Endothelial cell of hepatic sinusoid (primary cell): ENCODE results near the gene MAPK8.
"Not testable (repeated sequence)": the region's sequence is repeated elsewhere in the genome, so short reads cannot be mapped to it uniquely, and the experiment has no call there.

Experiments
- in situ Hi-C: cut with HindIII; loops from 2 replicates; pipeline ENCODE4 v1.10.0; 2017; ENCODE audit warnings: low sequenced_read_pairs

Gene MAPK8

DNA sequence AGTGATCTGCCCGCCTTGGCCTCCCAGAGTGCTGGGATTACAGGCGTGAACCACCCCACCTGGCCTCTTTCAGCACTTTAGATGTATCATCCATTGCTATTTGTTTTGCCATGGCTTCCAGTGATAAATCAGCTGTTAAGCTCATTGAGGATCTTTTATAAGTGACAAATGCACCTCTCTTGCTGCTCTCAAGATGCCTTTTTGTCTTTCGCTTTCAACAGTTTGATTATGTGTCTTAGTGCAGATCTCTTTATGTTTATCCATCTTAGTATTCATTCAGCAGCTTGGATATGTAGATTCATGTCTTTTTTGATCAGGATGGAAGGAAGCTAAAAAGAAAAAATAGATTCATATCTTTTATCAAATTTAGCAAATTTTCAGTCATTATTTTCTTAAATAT is 105.6 kb downstream of the MAPK8 start:
- in situ Hi-C loops, result no loop called here

DNA sequence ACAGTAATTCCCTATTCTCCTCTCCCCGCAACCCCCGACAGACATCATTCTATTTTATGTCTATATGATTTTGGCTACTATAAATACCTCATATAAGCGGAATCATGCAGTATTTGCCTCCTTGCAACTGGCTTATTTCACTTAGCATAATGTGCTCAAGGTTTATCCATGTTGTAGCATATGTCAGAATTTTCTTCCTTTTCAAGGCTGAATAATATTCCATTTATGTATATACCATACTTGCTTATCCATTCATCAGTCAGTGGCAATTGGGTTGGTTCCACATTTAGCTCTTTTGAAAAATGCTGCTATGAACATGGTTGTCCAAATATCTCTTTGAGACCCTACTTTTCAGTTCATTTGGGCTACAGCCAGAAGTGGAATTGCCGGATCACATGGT is 106.5 kb downstream of the MAPK8 start:
- in situ Hi-C loops, result no loop called here

DNA sequence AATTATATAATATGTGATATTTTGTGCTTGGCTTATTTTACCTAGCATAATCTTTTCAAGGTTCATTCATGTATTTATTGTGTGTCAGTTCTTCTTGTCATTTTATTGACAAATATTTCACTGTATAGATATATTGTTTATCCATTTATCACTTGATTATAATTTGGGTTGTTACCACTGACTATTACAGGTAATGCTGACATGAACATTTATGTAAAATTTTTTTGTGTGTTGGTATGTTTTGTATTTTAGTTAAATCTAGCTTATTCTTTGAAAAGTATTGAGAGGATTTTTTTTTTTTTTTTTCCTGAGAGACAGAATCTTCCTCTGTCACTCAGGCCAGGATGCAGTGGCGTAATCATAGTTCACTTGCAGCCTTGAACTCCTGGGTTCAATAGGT is 107.7 kb downstream of the MAPK8 start:
- in situ Hi-C loops, result no loop called here

DNA sequence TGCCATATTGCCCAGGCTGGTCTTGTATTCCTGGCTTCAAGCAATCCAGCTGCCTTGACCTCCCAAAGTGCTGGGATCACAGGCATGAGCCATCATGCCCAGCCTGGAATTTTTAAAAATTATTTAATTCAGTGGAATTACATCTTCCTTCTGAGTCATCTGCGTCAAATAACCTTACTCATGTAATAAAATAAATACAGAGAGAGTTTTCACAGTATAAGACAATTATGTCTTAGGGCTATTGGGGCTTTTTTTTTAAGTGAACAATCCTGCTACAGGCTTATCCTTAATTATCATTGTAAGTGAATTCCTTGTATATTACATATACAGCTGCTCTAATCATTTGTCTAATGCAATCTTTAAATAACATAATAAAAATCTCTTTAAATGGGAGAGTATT is 108.3 kb downstream of the MAPK8 start:
- in situ Hi-C loops, result loop anchor here (5.0 kb wide), 1 partner anchor 47 kb away; no protein-coding TSS in a partner anchor

DNA sequence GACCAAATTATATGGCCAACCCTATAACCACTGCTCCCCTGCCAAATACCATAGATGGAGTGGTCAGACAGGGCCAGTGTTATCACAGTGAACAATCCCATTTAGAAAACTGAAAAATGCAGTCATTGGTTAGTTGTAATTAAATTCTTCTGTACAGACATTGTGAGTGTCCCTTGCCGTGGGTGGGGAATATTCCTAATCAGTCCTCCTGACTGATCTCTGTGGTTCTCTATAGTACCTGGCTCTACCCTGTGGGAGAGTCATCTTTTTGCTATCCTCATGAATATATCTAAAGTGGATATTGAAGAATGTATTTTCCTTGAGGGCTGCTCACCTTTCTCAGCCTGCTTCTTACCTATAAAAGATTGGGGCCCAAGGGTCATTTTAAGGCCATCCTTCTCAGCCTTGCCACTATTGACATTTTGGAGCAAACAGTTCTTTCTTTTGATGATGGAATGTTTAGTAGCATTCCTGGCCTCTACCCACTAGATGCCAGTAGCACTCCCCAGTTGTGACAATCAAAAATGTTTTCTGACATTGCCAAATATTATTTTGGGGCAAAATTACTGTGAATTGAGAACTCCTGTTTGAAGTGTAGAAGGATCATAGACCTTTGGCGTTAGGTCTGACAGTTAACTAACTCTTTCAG is 110.2 kb downstream of the MAPK8 start:
- in situ Hi-C loops, result loop anchor here (5.0 kb wide), 1 partner anchor 49 kb away; no protein-coding TSS in a partner anchor

DNA sequence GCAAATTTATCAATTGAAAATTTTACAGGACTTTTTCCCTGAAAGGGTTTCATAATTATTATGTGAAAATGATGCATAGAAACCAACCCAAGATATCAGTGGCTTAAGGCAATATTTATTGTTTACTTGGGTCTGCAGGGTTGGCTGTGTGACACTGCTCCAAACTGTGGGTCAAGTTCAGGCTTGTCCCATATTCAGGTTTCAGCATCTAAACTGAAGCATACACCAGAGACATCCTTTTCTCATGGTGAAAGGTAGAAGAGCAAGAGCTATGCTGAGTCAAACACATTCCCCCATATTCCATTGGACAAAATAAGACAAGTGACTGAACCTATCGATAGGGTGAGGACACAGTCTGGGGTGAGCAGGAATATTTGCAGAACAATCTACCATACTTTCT is 110.9 kb downstream of the MAPK8 start:
- in situ Hi-C loops, result loop anchor here (5.0 kb wide), 1 partner anchor 50 kb away; no protein-coding TSS in a partner anchor

DNA sequence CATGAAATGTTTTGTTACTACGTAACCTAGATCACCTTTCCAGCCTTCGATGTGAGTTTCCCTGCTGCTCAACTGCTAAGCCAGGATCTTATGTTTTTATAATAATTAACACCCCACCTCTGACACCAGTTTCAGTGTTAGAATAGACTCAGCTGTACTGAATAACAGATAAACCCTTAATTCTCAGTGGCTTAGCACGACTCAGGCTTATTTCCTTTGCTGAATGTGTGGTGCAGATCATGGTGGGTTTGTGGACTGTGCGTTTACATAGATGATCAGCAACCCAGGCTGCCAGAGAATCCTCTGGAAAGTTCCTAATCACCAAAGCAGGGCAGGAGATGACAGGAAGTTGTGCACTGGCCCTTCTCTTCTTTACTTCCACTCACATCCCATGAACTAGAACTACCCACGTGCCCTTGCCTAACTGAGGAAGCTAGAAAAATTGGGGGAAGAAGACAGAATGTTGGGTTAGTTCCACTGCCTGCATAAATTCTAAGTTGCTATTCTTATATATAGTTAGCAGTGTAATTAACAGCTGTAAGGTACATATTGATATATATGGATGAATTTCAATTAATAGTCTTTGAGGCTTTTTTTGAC is 111.8 kb downstream of the MAPK8 start:
- in situ Hi-C loops, result loop anchor here (5.0 kb wide), 1 partner anchor 51 kb away; no protein-coding TSS in a partner anchor

DNA sequence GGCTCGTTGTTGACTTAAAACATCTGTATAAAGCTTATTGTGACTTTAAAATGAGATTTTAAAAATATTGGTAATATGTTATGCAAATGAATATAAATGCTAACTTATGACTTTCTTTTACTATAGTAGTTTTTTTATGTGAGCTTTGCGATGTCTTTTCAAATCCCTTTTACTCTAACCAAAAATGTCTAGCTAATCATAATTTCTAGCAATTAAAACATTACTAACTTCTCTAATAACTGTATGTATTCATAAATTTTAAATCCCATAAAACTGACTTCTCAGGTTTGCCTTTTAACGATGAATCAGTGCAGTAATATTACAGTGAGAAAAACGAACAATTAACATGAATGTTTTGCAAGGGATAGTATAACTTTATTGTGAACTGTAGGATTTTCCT is 113.2 kb downstream of the MAPK8 start:
- in situ Hi-C loops, result loop anchor here (5.0 kb wide), 1 partner anchor 52 kb away; no protein-coding TSS in a partner anchor

DNA sequence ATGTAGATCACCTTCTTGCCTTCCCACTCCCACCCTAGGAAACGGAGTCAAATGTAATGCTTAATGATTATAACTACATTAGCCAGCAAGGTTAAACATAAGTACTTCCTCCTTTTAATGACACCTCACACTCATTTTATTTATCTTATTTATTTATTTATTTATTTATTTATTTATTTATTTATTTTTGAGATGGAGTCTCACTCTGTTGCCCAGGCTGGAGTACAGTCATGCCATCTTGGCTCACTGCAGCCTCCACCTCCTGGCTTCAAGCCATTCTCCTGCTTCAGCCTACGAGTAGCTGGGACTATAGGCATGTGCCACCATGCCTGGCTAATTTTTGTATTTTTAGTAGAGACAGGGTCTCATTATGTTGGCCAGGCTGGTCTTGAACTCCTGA is 115.4 kb downstream of the MAPK8 start:
- in situ Hi-C loops, result not testable (repeated sequence)

DNA sequence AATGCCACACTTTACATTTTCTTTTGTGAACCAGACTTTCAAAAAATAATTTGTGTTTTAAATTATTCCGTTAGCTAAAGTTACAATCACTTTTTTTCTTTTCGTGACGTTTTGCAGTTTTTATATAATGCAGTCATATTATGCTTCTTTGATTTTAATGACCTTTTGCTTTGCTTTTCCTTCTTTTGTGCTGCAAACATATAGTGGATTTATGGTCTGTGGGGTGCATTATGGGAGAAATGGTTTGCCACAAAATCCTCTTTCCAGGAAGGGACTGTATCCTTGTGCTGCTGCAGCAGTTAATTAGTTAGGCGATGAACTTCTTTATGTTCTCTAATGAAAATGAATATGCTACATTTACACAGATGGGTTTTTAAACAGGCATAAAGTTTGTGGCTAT is 117.4 kb downstream of the MAPK8 start:
- in situ Hi-C loops, result no loop called here

DNA sequence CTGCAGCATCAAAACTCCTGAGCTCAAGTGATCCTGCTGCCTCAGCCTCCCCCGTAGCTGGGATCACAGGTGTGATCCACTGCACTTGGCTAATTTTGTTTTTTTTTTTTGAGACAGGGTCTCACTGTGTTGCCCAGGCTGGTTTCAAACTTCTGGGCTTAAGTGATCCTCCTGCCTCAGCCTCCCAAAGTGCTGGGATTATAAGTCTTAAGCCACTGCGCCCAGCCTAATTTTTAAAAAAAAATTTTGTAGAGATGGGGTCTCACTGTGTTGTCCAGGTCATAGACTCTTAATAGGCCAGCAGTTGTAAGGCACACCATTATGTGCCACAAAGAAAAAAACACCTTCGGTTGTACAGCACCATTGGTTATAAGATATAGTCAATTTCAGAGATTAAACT is 122.4 kb downstream of the MAPK8 start:
- in situ Hi-C loops, result no loop called here

DNA sequence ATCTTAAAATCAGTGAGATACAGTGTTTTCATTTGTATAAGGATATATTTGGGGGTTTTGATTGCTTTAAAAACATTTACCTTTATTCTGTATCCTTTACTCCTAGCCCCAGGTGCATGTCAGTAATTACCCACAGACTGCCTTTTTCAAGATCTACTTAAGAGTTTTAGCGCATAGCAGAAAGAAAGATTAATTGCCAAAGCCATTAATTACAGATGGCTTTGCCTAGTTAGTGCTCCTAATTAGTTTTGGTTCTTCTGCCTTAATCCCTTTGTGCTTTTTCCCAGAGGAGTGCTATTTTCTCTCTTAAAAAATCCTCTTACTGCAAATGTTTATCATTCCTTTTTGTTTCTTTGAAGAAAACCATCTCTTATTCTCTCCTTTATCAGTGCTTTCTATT is 122.8 kb downstream of the MAPK8 start:
- in situ Hi-C loops, result no loop called here

DNA sequence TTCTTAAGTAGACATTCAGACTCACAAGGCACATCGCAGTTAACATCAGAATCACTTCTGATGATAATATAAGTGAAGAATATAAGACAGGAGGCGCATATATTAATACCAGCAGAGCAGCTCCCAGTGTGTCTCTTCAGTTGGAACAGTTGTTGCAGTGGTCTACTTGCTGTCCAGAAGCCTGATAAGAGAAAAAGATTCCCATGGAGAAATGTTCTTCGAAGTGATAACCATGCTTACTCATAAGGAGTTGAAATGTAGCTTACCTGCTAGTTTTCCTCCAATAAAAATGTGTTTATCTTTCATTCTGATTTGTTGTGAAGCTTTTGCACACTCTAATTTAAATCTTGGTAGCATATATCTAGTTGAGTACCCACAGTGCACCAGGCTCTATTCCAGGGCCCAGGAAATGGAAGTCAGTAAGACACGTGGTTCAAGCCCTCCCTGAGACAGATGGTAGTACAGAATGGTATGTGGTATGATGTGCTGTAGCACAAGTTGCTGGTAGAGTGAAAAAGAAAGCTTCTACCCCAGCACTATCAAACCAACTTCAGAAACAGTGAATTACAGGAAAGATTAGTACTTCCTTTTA is 124.0 kb downstream of the MAPK8 start:
- in situ Hi-C loops, result no loop called here

DNA sequence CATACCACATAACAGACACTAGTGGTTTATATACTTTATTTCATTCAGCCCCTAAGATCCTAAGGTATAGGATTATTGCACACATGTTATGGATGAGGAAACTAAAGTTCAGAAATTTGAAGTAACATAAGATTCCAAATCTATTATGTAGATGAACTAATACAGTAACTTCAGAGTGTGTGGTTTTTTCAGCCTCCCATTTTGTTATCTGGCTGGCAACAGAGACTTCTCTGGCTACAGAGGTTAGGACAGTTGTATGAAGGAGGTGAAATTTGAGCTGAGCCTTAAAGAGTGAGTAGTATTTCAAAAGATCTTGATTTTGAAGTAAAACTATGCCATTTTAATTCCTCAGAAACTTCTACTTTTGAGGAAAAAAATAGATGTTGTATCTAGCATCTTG is 125.4 kb downstream of the MAPK8 start:
- in situ Hi-C loops, result no loop called here

DNA sequence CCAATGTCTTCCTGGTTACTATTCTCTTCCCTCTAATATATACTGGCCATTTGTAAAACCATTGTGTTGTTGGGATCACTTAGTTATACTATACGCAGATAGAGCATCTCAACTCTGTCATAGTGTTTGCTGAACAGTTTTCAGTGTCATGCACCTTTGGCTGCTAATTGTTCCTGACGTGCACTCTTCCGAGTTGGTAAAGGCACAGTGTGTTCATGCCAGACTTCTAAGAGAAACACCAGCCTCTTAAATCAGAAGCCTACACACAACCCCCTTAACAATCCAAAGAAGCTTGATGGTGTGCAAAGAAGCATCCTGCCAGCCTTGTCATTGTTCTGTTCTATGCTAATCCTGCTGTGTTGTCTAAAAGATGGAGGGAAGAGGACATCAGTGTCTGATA is 131.1 kb downstream of the MAPK8 start:
- in situ Hi-C loops, result no loop called here

DNA sequence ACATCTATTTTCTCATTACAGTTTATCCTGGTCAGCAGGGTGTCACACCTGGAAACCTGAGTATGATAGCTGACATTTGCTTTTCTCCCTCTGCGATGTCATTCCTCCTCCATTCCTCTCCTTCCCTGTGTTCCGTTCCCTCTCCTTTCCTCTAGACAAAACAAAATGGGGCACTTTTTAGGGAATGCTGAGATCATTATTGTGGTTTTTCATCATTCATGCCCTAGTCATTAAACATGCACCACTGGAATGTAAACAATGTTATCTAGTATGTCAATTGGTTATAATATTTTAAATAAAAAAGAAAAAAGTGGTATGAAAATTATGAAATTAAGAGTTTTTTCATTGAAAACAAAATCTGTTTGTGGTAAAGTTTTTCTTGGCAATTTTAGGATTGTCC is 132.6 kb downstream of the MAPK8 start:
- in situ Hi-C loops, result no loop called here

DNA sequence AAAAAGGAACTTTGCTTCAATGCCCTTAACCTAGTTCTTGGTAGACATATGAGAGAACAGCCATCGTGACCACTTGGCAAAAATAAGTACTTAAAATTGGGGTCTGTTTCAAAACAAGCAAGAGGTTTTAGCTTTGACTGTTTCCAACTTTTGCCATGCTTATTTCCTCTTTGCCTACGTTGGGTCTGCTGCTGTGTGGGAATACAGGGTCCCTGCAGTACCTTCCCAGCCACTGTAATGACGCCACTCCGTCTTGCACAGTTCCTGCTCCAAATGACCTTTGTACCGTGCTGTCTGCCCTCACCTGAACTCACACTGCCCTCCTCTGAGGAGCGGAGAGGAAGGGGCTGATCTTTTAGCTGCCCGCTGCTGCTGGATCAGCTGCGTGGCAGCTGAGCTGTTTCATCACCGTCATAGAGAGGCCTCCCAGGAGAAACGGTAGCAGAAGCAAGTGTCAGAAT is 133.1 kb downstream of the MAPK8 start:
- in situ Hi-C loops, result no loop called here

DNA sequence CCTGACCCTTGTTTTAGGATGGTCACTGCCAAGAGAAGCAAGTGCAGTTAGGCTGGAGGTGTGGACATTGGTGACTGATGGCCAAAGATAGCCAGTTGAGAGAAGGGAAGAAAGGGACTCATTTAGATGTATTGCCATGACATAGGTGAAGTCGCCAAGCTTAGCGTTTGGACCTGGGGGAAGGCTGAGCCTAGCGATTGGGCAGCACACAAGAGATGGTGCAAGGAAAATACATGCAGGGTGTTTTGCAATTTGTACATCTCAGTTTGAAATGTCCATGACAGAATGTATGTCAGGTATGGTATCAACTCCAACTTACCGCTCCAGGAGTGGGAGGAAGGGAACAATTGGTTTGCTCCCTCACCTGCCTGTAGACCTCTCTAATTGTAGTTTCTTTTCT is 134.3 kb downstream of the MAPK8 start:
- in situ Hi-C loops, result no loop called here

DNA sequence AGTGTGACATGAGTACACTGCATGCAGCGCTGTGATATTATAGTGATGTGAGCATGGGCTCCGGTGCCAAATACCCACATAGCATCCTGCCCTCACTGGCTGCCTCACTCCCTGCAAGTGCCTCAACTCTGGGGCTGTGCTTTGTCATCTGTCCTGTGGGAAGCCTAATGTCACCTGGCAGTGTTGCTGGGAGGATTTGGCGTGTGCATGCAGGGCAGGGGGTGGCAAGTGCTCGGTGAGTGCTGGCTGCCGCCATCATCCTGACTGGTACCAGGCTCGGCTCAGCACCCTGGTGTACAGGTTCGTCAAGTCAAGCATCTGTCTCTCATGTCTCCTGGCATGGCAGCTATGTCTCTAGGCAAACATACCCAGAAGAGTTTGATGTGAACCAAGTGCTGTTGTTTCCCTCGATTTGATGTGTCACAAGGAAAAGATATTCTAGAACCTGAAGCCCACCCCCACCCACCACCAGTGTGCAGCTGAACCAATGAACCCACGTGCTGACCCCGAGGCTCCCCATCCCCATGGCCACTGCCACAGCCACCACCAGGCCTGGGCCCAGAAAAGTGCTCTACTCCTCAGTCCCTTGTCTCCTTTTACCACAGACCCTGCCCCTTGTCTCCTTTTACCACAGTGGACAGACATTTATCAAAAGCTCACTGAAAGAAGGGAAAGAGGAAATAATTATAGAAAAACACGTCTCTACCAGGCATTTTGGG is 135.8 kb downstream of the MAPK8 start:
- in situ Hi-C loops, result no loop called here

DNA sequence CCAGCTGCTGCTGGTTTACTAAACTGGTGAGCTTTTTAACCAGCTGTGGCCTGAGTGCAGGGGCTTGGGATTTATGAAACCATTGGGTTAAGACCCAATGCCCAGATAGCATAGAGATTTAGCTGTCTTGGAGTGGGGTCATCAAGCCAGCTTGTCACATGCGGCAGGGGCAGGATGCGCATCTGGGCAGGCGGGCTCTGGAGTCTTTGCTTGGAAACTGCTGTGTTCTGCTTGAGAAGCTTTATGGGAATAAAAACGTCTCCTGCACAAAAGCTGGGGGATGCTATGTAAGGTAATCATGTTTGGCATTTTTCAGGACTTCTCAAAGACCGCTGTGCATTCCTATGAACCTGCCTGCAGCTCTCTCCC is 136.3 kb downstream of the MAPK8 start:
- in situ Hi-C loops, result no loop called here

DNA sequence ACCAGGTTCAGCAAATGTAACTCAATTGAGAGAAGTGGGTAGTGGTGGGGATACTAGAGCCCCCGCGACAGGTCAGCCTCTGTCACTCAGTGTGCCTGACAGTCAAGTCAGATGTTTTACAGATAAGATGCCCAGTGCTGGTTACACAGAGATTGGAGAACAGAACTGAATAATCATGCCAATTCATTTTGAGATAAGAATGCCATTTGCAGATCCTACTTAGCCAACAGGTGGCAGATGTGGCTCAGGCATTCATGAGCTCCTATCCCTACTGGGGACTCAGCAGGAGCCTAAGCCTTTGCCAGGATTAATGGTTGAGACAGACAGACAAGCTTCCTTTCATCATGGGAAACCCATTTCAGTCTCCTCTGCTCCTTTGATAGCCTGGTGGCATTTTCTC is 137.8 kb downstream of the MAPK8 start:
- in situ Hi-C loops, result no loop called here
